NOMO-1 treated with DMSO at 0.1 percent for 48 hours (cell line): Measurements from ENCODE around the gene TBCC.
"Not testable (repeated sequence)": the region's sequence is repeated elsewhere in the genome, so short reads cannot be mapped to it uniquely, and the experiment has no call there.

ENCODE experiments used
- DNase-seq: peaks from one replicate; lab custom pipeline; 2025; ENCODE audit not compliant: unreplicated experiment; lab: John Stamatoyannopoulos, UW

Gene TBCC

GRCh38 chr6:42733867-42734481 is 11.9 kb downstream of the TBCC start:
- not testable (repeated sequence) for DNase-seq

GRCh38 chr6:42729731-42730130 is 16.2 kb downstream of the TBCC start:
- no peak for DNase-seq

GRCh38 chr6:42727627-42728026 is 18.3 kb downstream of the TBCC start:
- DNase-seq: no peak

GRCh38 chr6:42727087-42727611 is 18.8 kb downstream of the TBCC start:
- DNase-seq: no peak

GRCh38 chr6:42726485-42727086 is 19.3 kb downstream of the TBCC start:
- DNase-seq: peak; percentile 91

- DNase-seq: no peak
These were observed 19.9 kb downstream of the TBCC start for GRCh38 chr6:42726026-42726425.

GRCh38 chr6:42724825-42725224 is 21.1 kb downstream of the TBCC start:
- DNase-seq: no peak

GRCh38 chr6:42722497-42722896 is 23.4 kb downstream of the TBCC start, which contains the start of gene PRPH2:
PRPH2 (minus strand) TSS chr6:42722597; CDS start chr6:42722334, 263 bp downstream.
- DNase-seq: no peak

- no peak for DNase-seq
These were observed 25.2 kb downstream of the TBCC start for GRCh38 chr6:42720739-42721138.

- no peak for DNase-seq
These were observed 30.0 kb downstream of the TBCC start for GRCh38 chr6:42715871-42716270.

- DNase-seq: peak; percentile 10
These were observed 31.7 kb downstream of the TBCC start for GRCh38 chr6:42714098-42714761.

- no peak for DNase-seq
These were observed 34.0 kb downstream of the TBCC start for GRCh38 chr6:42711930-42712329.

- no peak for DNase-seq
These were observed 35.6 kb downstream of the TBCC start for GRCh38 chr6:42710316-42710715.

GRCh38 chr6:42709871-42710270 is 36.0 kb downstream of the TBCC start:
- DNase-seq: no peak

- DNase-seq: no peak
These were observed 37.8 kb downstream of the TBCC start for GRCh38 chr6:42708096-42708495.

GRCh38 chr6:42707595-42707994 is 38.3 kb downstream of the TBCC start:
- no peak for DNase-seq

GRCh38 chr6:42704937-42705374 is 40.9 kb downstream of the TBCC start:
- DNase-seq: no peak

- no peak for DNase-seq
These were observed 41.5 kb downstream of the TBCC start for GRCh38 chr6:42704251-42704936.

- not testable (repeated sequence) for DNase-seq
These were observed 43.1 kb downstream of the TBCC start for GRCh38 chr6:42702786-42703185.

- no peak for DNase-seq
These were observed 43.7 kb downstream of the TBCC start for GRCh38 chr6:42702200-42702599.

- no peak for DNase-seq
These were observed 47.7 kb downstream of the TBCC start for GRCh38 chr6:42698217-42698616.
